ENCODE results near the gene SNAP47.

The SNAP47 gene

DNA sequence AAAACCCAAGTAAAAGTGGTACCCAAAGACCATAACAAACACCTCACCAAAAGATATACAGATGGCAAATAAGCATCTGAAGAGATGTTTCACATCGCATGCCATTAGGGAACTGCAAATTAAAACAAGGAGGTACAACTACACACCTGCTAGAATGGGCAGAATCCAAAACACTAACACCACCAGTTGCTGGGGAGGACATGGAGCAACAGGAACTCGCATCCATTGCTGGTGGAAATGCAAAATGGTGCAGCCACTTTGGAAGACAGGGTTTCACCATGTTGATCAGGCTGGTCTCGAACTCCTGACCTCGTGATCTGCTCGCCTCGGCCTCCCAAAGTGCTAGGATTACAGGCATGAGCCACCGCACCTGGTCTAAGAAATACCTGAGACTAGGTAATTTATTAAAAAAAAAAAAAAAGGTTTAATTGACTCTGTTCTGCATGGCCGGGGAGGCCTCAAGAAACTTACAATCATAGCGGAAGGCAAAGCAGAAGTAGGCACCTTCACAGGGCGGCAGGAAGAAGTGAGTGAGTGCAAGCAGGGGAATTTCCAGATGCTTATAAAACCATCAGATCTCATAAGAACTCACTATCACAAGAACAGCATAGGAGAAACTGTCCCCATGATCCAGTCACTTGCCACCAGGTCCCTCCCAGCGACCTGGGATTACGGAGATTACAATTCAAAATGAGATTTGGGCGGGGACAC lies 50.0 kb downstream of the SNAP47 start:
- H3K27ac Mint-ChIP-seq = no peak overlapping the region
- ATAC-seq (replicated peaks) = peak; percentile 35
- H3K27me3 Mint-ChIP-seq = no peaks in the 10 kb centered on the region
- H3K4me1 Mint-ChIP-seq = peaks cover 21 to 58% of the 10 kb centered on the region in 2 donors
- DNase-seq = peak; percentile 36
- no peak overlapping the region for H3K4me3 Mint-ChIP-seq
- no peaks in the 10 kb centered on the region for H3K9me3 Mint-ChIP-seq
- peaks cover 12 to 16% of the 10 kb centered on the region in 2 donors for H3K36me3 Mint-ChIP-seq

- ATAC-seq (replicated peaks) (no peak), DNase-seq (no peak)
- Mint-ChIP-seq H3K27me3 (no peaks in the 10 kb centered on the region), H3K4me1 (peaks cover 21 to 58% of the 10 kb centered on the region in 2 donors), H3K9me3 (no peaks in the 10 kb centered on the region), H3K27ac (peak overlapping the region; percentile 20), H3K4me3 (peak overlapping the region; percentile 34 to 86), H3K36me3 (peaks cover 12 to 13% of the 10 kb centered on the region in 2 donors)
Observed at GRCh38 chr1:227785805-227786671, 50.8 kb downstream of the SNAP47 start.

GRCh38 chr1:227786673-227787512 lies 51.7 kb downstream of the SNAP47 start:
- DNase-seq (no peak), ATAC-seq (replicated peaks) (peak in 1 of 2 donors; percentile 16)
- Mint-ChIP-seq H3K9me3 (no peaks in the 10 kb centered on the region), H3K36me3 (peaks cover 12 to 13% of the 10 kb centered on the region in 2 donors), H3K27me3 (no peaks in the 10 kb centered on the region), H3K4me3 (peak overlapping the region; percentile 81 to 86), H3K27ac (peak overlapping the region; percentile 73), H3K4me1 (peaks cover 21 to 58% of the 10 kb centered on the region in 2 donors)

- ATAC-seq (replicated peaks) (peak; percentile 92 to 94), DNase-seq (peak; percentile 85)
- H3K4me1 Mint-ChIP-seq = peaks cover 18 to 51% of the 10 kb centered on the region in 2 donors
- H3K9me3 Mint-ChIP-seq = no peaks in the 10 kb centered on the region
- H3K4me3 Mint-ChIP-seq = peak overlapping the region; percentile 81 to 86
- H3K36me3 Mint-ChIP-seq = peaks cover 4 to 5% of the 10 kb centered on the region in 2 donors
- no peaks in the 10 kb centered on the region for H3K27me3 Mint-ChIP-seq
- H3K27ac Mint-ChIP-seq = peak overlapping the region; percentile 73
Observed at GRCh38 chr1:227787513-227788270, 52.5 kb downstream of the SNAP47 start.

DNA sequence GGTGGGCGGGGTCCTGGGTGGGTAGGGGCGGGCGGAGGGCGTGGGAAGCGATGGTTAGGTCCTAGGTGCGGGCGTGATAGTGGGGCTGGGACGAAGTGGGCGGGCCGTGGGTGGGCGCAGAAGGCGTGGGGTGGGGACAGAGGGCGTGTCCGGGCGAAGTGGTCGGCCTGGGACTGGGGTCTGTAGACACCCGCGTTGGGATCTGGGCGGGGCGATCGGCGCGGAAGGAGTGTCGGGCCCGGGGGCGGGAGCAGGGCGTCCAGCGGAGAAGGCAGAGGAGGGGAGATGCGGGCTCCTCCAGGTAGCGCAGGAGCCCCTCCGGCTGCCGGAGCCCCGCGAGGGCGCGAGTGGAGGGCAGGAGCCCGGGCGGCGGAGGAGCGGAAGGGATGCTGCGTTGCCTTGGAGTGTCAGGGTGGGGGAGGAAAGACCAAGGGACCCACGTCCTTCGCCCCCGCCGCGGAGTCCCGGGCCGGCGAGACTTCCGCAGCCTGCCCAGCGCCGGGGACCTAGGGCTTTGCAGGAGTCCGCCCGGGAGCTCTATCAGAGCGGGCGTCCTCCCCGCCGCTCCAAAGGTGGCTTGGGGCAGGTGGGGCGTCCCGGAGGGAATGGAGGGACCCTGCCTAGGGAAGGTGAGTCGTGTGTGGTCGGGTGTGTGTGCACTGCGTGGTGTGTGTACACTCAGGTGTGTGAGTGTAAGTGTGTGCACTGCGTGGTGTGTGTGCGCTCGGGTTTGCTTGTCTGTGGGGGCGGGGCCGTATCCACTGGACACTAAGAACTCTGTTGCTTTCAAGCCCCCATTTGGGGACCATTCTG lies 53.2 kb downstream of the SNAP47 start:
- ATAC-seq (replicated peaks) = peak; percentile 61 to 68
- no peaks in the 10 kb centered on the region for H3K9me3 Mint-ChIP-seq
- peaks cover 18 to 45% of the 10 kb centered on the region in 2 donors for H3K4me1 Mint-ChIP-seq
- H3K27ac Mint-ChIP-seq = no peak overlapping the region
- DNase-seq = peak; percentile 56
- H3K4me3 Mint-ChIP-seq = peak overlapping the region; percentile 81 to 86
- no peaks in the 10 kb centered on the region for H3K27me3 Mint-ChIP-seq
- no peaks in the 10 kb centered on the region for H3K36me3 Mint-ChIP-seq

DNA sequence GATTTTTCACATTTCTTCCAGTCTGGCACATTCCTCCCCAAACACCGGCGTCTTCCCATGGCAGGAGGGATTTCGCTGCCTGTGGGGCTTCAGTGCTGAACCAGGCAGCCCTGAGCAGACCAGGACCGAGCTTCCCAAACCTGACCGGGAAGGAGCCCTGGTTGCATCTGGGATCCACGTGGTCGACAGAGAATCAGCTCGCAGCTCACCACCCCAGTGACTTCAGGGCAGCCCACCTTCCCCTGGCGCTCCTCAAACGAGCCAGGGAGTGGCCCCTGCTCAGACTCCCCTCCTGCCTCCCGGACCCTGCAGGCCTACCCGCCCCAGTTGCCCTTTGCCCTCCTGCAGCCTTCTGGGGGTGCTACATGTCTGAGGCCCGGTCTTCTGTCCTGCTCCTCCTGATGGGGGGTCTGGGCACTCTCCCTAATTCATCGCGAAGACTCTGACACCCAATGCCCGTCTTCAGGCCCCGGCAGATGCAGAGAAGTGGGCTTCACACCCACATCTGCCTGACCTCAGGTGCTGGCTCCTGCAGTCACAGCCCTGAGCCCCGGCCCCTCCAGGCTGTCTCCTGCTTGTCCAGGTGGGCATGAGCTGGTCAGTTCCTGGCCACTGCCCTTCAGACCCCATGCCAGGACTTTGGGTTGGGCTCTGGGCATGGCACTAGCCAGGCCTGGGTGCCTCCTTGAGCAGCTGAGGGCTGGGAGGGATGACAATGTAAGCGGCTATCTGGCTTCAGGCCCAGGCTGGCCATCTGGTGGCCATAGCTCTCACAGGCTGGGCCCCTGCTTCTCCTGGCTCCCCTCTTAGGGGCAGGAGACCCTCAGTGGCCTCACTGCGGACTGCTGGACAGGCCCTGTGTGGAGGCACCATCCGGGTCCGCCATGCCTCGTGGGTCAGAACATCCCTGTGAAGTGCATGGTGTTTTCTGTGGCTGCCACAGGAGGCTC lies 54.1 kb downstream of the SNAP47 start:
- DNase-seq (no peak), ATAC-seq (replicated peaks) (no peak)
- H3K27me3 Mint-ChIP-seq = peaks cover 2 to 5% of the 10 kb centered on the region in 2 donors
- no peak overlapping the region for H3K27ac Mint-ChIP-seq
- H3K4me1 Mint-ChIP-seq = peaks cover 18 to 45% of the 10 kb centered on the region in 2 donors
- peak overlapping the region; percentile 81 to 86 for H3K4me3 Mint-ChIP-seq
- H3K36me3 Mint-ChIP-seq = no peaks in the 10 kb centered on the region
- no peaks in the 10 kb centered on the region for H3K9me3 Mint-ChIP-seq

DNA sequence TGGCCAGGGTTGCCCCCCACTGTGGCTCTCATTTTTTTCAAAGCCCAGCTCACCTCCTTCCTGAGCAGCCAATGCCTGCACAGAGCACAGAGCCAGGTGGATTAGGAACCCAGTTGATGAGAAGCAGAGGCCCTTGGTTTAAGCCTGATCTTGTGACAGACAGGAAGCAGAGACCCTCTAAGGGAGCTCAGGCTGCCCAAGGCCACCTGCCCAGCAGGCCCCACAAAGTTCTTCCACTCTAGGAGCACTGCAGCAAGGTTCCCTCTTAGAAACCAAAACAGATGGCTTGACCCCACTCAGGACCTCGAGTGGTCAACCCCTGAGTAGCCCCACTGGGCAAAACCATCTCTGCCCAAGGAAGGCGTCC lies 54.8 kb downstream of the SNAP47 start:
- Mint-ChIP-seq H3K4me1 (peaks cover 18 to 39% of the 10 kb centered on the region in 2 donors), H3K9me3 (no peaks in the 10 kb centered on the region), H3K36me3 (no peaks in the 10 kb centered on the region), H3K27ac (no peak overlapping the region), H3K27me3 (peaks cover 7 to 9% of the 10 kb centered on the region in 2 donors), H3K4me3 (no peak overlapping the region)
- DNase-seq = no peak
- ATAC-seq (replicated peaks) = no peak

DNA sequence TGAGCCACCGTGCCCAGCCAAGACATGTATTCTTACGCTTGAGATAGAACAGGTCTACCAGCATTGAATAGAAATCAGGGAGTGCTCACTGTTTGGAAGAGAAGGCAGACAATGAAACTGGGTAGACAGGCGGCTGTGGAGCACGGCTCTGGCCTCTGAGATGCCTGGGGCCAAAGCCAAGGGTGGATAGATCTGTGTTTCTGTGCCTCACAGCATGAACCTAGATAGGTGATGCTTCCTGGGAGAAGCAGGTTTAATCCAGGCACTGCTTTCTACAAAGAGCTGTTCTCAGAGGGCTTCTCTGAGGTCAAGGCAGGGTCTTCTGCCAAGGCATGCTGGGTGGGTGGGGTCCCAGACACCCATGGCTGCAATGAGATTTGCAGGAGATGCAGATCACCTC lies 55.6 kb downstream of the SNAP47 start:
- Mint-ChIP-seq H3K4me3 (no peak overlapping the region), H3K4me1 (peaks cover 13 to 30% of the 10 kb centered on the region in 2 donors), H3K36me3 (no peaks in the 10 kb centered on the region), H3K27me3 (peaks cover 7 to 9% of the 10 kb centered on the region in 2 donors), H3K9me3 (no peaks in the 10 kb centered on the region), H3K27ac (no peak overlapping the region)
- no peak for ATAC-seq (replicated peaks)
- DNase-seq = no peak

DNA sequence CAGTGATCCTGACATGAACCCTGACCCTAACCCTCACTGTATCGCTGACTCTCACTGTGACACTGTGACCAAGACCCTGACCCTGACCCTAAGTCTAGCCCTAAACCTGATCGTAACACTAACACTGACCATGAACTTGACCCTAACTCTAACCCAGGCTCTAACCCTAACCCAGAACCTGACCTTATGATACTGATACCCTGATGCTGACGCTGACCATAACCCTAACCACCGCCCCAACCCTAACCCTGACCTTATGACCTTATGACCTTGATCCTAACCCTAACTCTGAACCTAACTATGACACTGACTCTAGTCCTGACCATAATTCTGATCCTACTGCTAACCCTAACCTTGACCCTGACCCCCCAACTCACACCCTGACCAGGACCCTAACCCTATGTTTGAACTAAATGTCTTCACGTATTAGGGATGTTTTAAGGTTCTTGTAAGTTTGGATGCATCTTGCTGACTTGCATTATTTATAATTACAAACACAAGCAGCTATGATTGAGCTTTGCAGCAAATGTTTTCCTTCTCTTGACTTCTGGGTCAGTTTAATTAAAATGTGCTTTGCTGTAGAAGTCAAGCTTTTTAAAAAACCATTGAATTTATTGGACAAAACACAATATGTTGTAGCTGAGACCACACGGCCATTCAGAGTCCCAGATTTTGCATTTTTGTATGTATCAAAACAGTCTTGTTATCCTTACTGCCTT lies 56.3 kb downstream of the SNAP47 start:
- no peaks in the 10 kb centered on the region for H3K36me3 Mint-ChIP-seq
- DNase-seq (no peak), ATAC-seq (replicated peaks) (no peak)
- H3K27ac Mint-ChIP-seq = no peak overlapping the region
- H3K4me1 Mint-ChIP-seq = peaks cover 9 to 23% of the 10 kb centered on the region in 2 donors
- H3K4me3 Mint-ChIP-seq = no peak overlapping the region
- H3K9me3 Mint-ChIP-seq = no peaks in the 10 kb centered on the region
- peaks cover 7 to 15% of the 10 kb centered on the region in 2 donors for H3K27me3 Mint-ChIP-seq

- DNase-seq (no peak), ATAC-seq (replicated peaks) (no peak)
- no peak overlapping the region for H3K27ac Mint-ChIP-seq
- no peaks in the 10 kb centered on the region for H3K36me3 Mint-ChIP-seq
- peaks cover 4 to 15% of the 10 kb centered on the region in 2 donors for H3K4me1 Mint-ChIP-seq
- no peak overlapping the region for H3K4me3 Mint-ChIP-seq
- H3K9me3 Mint-ChIP-seq = no peaks in the 10 kb centered on the region
- peaks cover 15 to 23% of the 10 kb centered on the region in 2 donors for H3K27me3 Mint-ChIP-seq
Observed at GRCh38 chr1:227792216-227793078, 57.2 kb downstream of the SNAP47 start.

Measured in stimulated activated naive B cell treated with anti-CD40 and anti-IgM and Interleukin-4, amounts not matched to agents 10 μg/mL and 1 μg/mL and 100 μg/mL, for 72 hours (primary cell).